HG02840 (cell line): ENCODE data around the gene GRHL3.
A peak's percentile ranks its signal among the peaks of the same experiment; 100 is the strongest.

Experiments
- ATAC-seq: cut with Tn5 transposase; IDR thresholded peaks from one replicate; pipeline ENCODE4 v1.9.1; 2021; ENCODE audit warnings: mild to moderate bottlenecking, moderate library complexity, moderate number of reproducible peaks; ENCODE audit not compliant: unreplicated experiment, low FRiP score

GRHL3 gene

GRCh38 chr1:24390924-24391782 lies 72.0 kb downstream of the GRHL3 start:
- ATAC-seq = no peak

- ATAC-seq = peak; percentile 75
These were observed 72.9 kb downstream of the GRHL3 start for GRCh38 chr1:24391882-24392603.

- no peak for ATAC-seq
These were observed 73.4 kb downstream of the GRHL3 start for GRCh38 chr1:24392604-24392946.

GRCh38 chr1:24392982-24393650 lies 74.0 kb downstream of the GRHL3 start:
- no peak for ATAC-seq

GRCh38 chr1:24393892-24394291 lies 74.7 kb downstream of the GRHL3 start:
- ATAC-seq = no peak

- no peak for ATAC-seq
These were observed 80.9 kb downstream of the GRHL3 start for GRCh38 chr1:24400065-24400464.

- ATAC-seq = no peak
These were observed 84.6 kb downstream of the GRHL3 start for GRCh38 chr1:24403806-24404205.
